ENCODE data around the gene CDCP2.

CDCP2 gene

GRCh38 chr1:54193453-54193852, 40.7 kb upstream of the CDCP2 start:
- H3K36me3 ChIP-seq (ENCODE audit: low read depth): no peaks in the 10 kb centered on the region
- H3K27ac ChIP-seq (ENCODE audit: poor library complexity, severe bottlenecking): no peak overlapping the region
- ATAC-seq (ENCODE audit: low read depth) (no peak), DNase-seq (ENCODE audit: low spot score) (no peak)
- no peak for TF ChIP-seq CTCF (IDR thresholded peaks at IDR 0.05; ENCODE audit: poor library complexity, severe bottlenecking)
- H3K27me3 ChIP-seq (ENCODE audit: insufficient read depth, poor library complexity, severe bottlenecking): no peaks in the 10 kb centered on the region
- no peaks in the 10 kb centered on the region for H3K4me1 ChIP-seq (ENCODE audit: insufficient read depth, poor library complexity, severe bottlenecking)
- H3K9me3 ChIP-seq (ENCODE audit: severe bottlenecking): no peaks in the 10 kb centered on the region
- H3K4me3 ChIP-seq (ENCODE audit: severe bottlenecking): no peak overlapping the region

GRCh38 chr1:54191525-54191924, 38.7 kb upstream of the CDCP2 start:
- H3K36me3 ChIP-seq (ENCODE audit: low read depth): no peaks in the 10 kb centered on the region
- H3K27me3 ChIP-seq (ENCODE audit: insufficient read depth, poor library complexity, severe bottlenecking): no peaks in the 10 kb centered on the region
- H3K27ac ChIP-seq (ENCODE audit: poor library complexity, severe bottlenecking): no peak overlapping the region
- DNase-seq (ENCODE audit: low spot score) (no peak), ATAC-seq (ENCODE audit: low read depth) (no peak)
- no peak overlapping the region for H3K4me3 ChIP-seq (ENCODE audit: severe bottlenecking)
- no peaks in the 10 kb centered on the region for H3K4me1 ChIP-seq (ENCODE audit: insufficient read depth, poor library complexity, severe bottlenecking)
- no peaks in the 10 kb centered on the region for H3K9me3 ChIP-seq (ENCODE audit: severe bottlenecking)
- TF ChIP-seq CTCF (IDR thresholded peaks at IDR 0.05; ENCODE audit: poor library complexity, severe bottlenecking): no peak

GRCh38 chr1:54190526-54190925, 37.7 kb upstream of the CDCP2 start:
- Histone ChIP-seq H3K36me3 (ENCODE audit: low read depth) (no peaks in the 10 kb centered on the region), H3K4me1 (ENCODE audit: insufficient read depth, poor library complexity, severe bottlenecking) (no peaks in the 10 kb centered on the region), H3K27ac (ENCODE audit: poor library complexity, severe bottlenecking) (no peak overlapping the region), H3K4me3 (ENCODE audit: severe bottlenecking) (no peak overlapping the region), H3K9me3 (ENCODE audit: severe bottlenecking) (no peaks in the 10 kb centered on the region), H3K27me3 (ENCODE audit: insufficient read depth, poor library complexity, severe bottlenecking) (no peaks in the 10 kb centered on the region)
- ATAC-seq (ENCODE audit: low read depth) (no peak), DNase-seq (ENCODE audit: low spot score) (no peak)
- no peak for TF ChIP-seq CTCF (IDR thresholded peaks at IDR 0.05; ENCODE audit: poor library complexity, severe bottlenecking)

GRCh38 chr1:54188291-54188690, 35.5 kb upstream of the CDCP2 start:
- Histone ChIP-seq H3K9me3 (ENCODE audit: severe bottlenecking) (no peaks in the 10 kb centered on the region), H3K4me3 (ENCODE audit: severe bottlenecking) (no peak overlapping the region), H3K27me3 (ENCODE audit: insufficient read depth, poor library complexity, severe bottlenecking) (no peaks in the 10 kb centered on the region), H3K4me1 (ENCODE audit: insufficient read depth, poor library complexity, severe bottlenecking) (no peaks in the 10 kb centered on the region), H3K36me3 (ENCODE audit: low read depth) (no peaks in the 10 kb centered on the region), H3K27ac (ENCODE audit: poor library complexity, severe bottlenecking) (no peak overlapping the region)
- DNase-seq (ENCODE audit: low spot score): no peak
- no peak for ATAC-seq (ENCODE audit: low read depth)
- TF ChIP-seq CTCF (IDR thresholded peaks at IDR 0.05; ENCODE audit: poor library complexity, severe bottlenecking): no peak

- no peak for TF ChIP-seq CTCF (IDR thresholded peaks at IDR 0.05; ENCODE audit: poor library complexity, severe bottlenecking)
- Histone ChIP-seq H3K9me3 (ENCODE audit: severe bottlenecking) (no peaks in the 10 kb centered on the region), H3K4me3 (ENCODE audit: severe bottlenecking) (no peak overlapping the region), H3K4me1 (ENCODE audit: insufficient read depth, poor library complexity, severe bottlenecking) (no peaks in the 10 kb centered on the region), H3K36me3 (ENCODE audit: low read depth) (no peaks in the 10 kb centered on the region), H3K27me3 (ENCODE audit: insufficient read depth, poor library complexity, severe bottlenecking) (no peaks in the 10 kb centered on the region), H3K27ac (ENCODE audit: poor library complexity, severe bottlenecking) (no peak overlapping the region)
- DNase-seq (ENCODE audit: low spot score): no peak
- ATAC-seq (ENCODE audit: low read depth): no peak
These were observed 33.3 kb upstream of the CDCP2 start for GRCh38 chr1:54186056-54186455.

Data from RWPE2 (cell line).